Esophagus muscularis mucosa (tissue), 3 donors: Measurements from ENCODE around the gene PLXNA4.

Experiments used
- CTCF ChIP-seq, 3 experiments: fragments of 200-600 bp in 2 of 3; fragments of 450-650 bp in 1 of 3; sonication (generic) in 2 of 3; IDR thresholded peaks; one replicate each; pipeline ENCODE4 v1.5.1; 2017 to 2019; ENCODE audit warnings: antibody characterized with exemption in 3 of 3, mild to moderate bottlenecking in 2 of 3, moderate library complexity in 1 of 3
- POLR2AphosphoS5 ChIP-seq, 2 donors: sonication (generic); formaldehyde crosslinking; IDR thresholded peaks; one replicate each; pipeline ENCODE4 v1.6.1; 2017; ENCODE audit warnings: antibody characterized with exemption in 2 of 2

DNA sequence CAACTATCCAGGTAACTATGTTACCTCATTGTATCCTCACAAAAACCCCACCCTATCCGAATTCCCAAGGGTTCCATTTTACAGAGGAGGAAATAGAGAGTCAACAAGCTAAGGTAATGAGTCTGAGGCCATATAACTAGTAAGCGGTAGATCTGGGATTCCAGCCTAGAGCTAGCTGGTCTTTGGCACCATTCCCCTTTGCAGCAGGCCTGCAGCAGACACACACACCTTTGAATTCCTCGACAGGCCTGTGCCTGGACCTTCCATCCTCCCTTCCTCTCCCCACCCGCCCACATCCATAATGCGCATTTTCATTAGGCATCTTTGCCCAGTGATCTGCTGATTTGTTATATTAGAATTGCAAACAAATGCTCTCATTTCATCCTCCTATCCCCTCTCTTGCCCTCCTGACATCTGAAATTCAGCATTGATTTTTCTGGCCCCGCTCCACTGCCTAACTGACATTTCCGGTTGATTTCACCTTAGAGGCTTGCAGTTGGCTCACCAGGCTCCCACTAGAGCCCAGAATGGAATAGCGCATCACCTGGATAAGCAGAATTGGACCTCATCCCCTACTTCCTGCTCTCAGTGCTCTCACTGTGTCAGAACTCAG is 129.5 kb downstream of the PLXNA4 start:
- TF ChIP-seq POLR2AphosphoS5 (IDR thresholded peaks at IDR 0.05), result no peak
- TF ChIP-seq CTCF (IDR thresholded peaks at IDR 0.05), result no peak
